Mesendoderm (in vitro differentiated cells): Measurements from ENCODE around the gene SRGN.

Source experiments
- DNase-seq: peaks from one replicate; pipeline ENCODE4 v3.0.0; 2013
- H2AK5ac ChIP-seq: 2 replicates; pipeline ENCODE4 v1.6.1; 2013; ENCODE audit warnings: low read length, inconsistent platforms
- H2BK120ac ChIP-seq: 2 replicates; pipeline ENCODE4 v1.6.1; 2013; ENCODE audit warnings: low read depth, mild to moderate bottlenecking, low read length, moderate library complexity, mixed read lengths
- H2BK15ac ChIP-seq: replicated peaks from 2 replicates; pipeline ENCODE4 v1.6.1; 2013; ENCODE audit warnings: low read depth, mild to moderate bottlenecking, moderate library complexity
- H2BK5ac ChIP-seq: 2 replicates; pipeline ENCODE4 v1.6.1; 2013; ENCODE audit warnings: low read length, inconsistent platforms
- H3K18ac ChIP-seq: 2 replicates; pipeline ENCODE4 v1.6.1; 2013; ENCODE audit warnings: mild to moderate bottlenecking, low read length, mixed read lengths
- H3K23ac ChIP-seq: one replicate; pipeline ENCODE4 v1.6.1; 2013; ENCODE audit warnings: low read length
- H3K27ac ChIP-seq: 2 replicates; pipeline ENCODE4 v1.5.1; 2013; ENCODE audit warnings: low read depth, mild to moderate bottlenecking, inconsistent platforms, low read length, moderate library complexity
- H3K27me3 ChIP-seq: 2 replicates; pipeline ENCODE4 v1.6.1; 2013; ENCODE audit warnings: low read length, control low read depth, mild to moderate bottlenecking, inconsistent platforms; ENCODE audit not compliant: insufficient read depth, poor library complexity
- H3K36me3 ChIP-seq: 2 replicates; pipeline ENCODE4 v1.6.1; 2013; ENCODE audit warnings: low read length, inconsistent platforms; ENCODE audit not compliant: control insufficient read depth, insufficient read depth
- H3K4ac ChIP-seq: one replicate; pipeline ENCODE4 v1.6.1; 2013; ENCODE audit warnings: low read depth, mild to moderate bottlenecking, low read length, moderate library complexity
- H3K4me1 ChIP-seq: 2 replicates; pipeline ENCODE4 v1.6.1; 2013; ENCODE audit warnings: low read depth, low read length, inconsistent platforms; ENCODE audit not compliant: control insufficient read depth
- H3K4me2 ChIP-seq: 2 replicates; pipeline ENCODE4 v1.6.1; 2013; ENCODE audit warnings: low read length
- H3K4me3 ChIP-seq: 2 replicates; pipeline ENCODE4 v1.5.1; 2013; ENCODE audit warnings: mild to moderate bottlenecking, low read length
- H3K56ac ChIP-seq: one replicate; pipeline ENCODE4 v1.6.1; 2013; ENCODE audit warnings: low read length
- H3K79me1 ChIP-seq: 2 replicates; pipeline ENCODE4 v1.6.1; 2013; ENCODE audit warnings: low read length, inconsistent platforms
- H3K79me2 ChIP-seq: 2 replicates; pipeline ENCODE4 v1.6.1; 2013; ENCODE audit warnings: mild to moderate bottlenecking, low read length; ENCODE audit not compliant: control insufficient read depth, insufficient read depth
- H3K9ac ChIP-seq: 2 replicates; pipeline ENCODE4 v1.6.1; 2013; ENCODE audit warnings: low read length, inconsistent platforms
- H4K5ac ChIP-seq: one replicate; pipeline ENCODE4 v1.6.1; 2013; ENCODE audit warnings: low read length
- H4K8ac ChIP-seq: one replicate; pipeline ENCODE4 v1.6.1; 2013; ENCODE audit warnings: low read depth, mild to moderate bottlenecking, control low read depth, low read length, moderate library complexity
- WGBS: extraction: QIAGEN DNeasy Blood & Tissue Kit; methylation state at CpG from one replicate; pipeline ENCODE4 v1.1.7; 2013; ENCODE audit warnings: low lambda C conversion rate, missing lambda C conversion rate; ENCODE audit not compliant: insufficient coverage; ENCODE audit errors: extremely low coverage; 5-methylcytosine and 5-hydroxymethylcytosine counted together

Gene SRGN

GRCh38 chr10:69044546-69044945 is 43.4 kb upstream of the SRGN start:
- no peak overlapping the region for H3K27ac ChIP-seq
- no peak for DNase-seq
- H3K79me1 ChIP-seq = no peaks in the 10 kb centered on the region
- H3K27me3 ChIP-seq = no peaks in the 10 kb centered on the region
- no peak overlapping the region for H3K4me3 ChIP-seq
- H3K4me1 ChIP-seq = no peaks in the 10 kb centered on the region
- H3K4me2 ChIP-seq = no peak overlapping the region
- no peak overlapping the region for H2BK15ac ChIP-seq
- H4K5ac ChIP-seq = no peak overlapping the region
- H2AK5ac ChIP-seq = no peak overlapping the region
- no peaks in the 10 kb centered on the region for H3K79me2 ChIP-seq
- no peak overlapping the region for H2BK5ac ChIP-seq
- no peak overlapping the region for H3K18ac ChIP-seq
- no peak overlapping the region for H3K23ac ChIP-seq
- H3K4ac ChIP-seq = no peak overlapping the region
- H3K36me3 ChIP-seq = no peaks in the 10 kb centered on the region
- no peak overlapping the region for H3K56ac ChIP-seq
- no CpG with 5 or more reads among the region's 1 CpG for WGBS
- no peak overlapping the region for H3K9ac ChIP-seq
- H4K8ac ChIP-seq = no peak overlapping the region
- no peak overlapping the region for H2BK120ac ChIP-seq

- Histone ChIP-seq H3K4ac (no peak overlapping the region), H3K36me3 (no peaks in the 10 kb centered on the region), H3K4me2 (no peak overlapping the region), H3K79me1 (no peaks in the 10 kb centered on the region), H2BK120ac (no peak overlapping the region), H2AK5ac (no peak overlapping the region), H3K18ac (no peak overlapping the region), H3K27me3 (no peaks in the 10 kb centered on the region), H2BK5ac (no peak overlapping the region), H3K79me2 (no peaks in the 10 kb centered on the region), H3K27ac (no peak overlapping the region), H3K4me1 (no peaks in the 10 kb centered on the region), H4K5ac (no peak overlapping the region), H4K8ac (no peak overlapping the region), H3K9ac (no peak overlapping the region), H3K4me3 (no peak overlapping the region), H3K56ac (no peak overlapping the region), H2BK15ac (no peak overlapping the region), H3K23ac (no peak overlapping the region)
- no peak for DNase-seq
- no CpG with 5 or more reads among the region's 6 CpGs for WGBS
These were observed 42.2 kb upstream of the SRGN start for GRCh38 chr10:69045441-69046300.

DNA sequence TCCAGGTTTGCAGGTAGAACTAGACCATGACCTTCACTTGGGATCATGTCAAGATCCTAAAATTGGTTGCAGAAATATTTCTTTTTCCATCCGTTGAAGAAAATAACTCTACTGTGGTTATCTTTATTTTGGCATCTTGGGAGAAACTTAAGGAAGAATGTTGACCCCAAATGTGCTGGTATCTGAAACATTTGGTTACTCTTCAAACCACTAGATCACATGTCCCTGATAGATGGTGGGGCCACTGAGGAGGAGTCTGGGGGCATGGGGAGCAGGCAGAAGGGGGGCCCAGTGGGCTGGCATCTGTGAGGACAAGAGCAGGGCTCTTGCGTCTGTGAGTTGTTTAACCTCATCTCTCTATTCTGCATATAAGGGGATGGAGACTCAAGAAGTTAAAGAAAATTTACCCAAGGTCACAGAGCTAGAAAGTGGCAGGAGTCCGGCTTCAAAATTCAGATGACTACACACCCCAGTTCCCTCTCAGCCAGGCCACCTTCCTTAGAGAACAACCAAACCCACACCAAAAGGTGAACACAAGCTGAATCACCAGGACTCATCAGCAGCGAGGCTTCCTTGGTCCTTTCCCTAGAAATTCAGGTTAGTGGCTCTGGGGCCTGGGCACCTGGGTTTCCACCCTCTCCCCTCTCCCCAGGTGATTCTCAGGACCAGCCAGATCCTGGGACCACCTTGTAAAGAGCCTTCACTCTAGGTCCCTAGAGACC is 40.6 kb upstream of the SRGN start:
- H3K9ac ChIP-seq = no peak overlapping the region
- H2BK120ac ChIP-seq = no peak overlapping the region
- no peaks in the 10 kb centered on the region for H3K79me2 ChIP-seq
- no peak overlapping the region for H2AK5ac ChIP-seq
- no peak overlapping the region for H2BK15ac ChIP-seq
- H2BK5ac ChIP-seq = no peak overlapping the region
- no peak overlapping the region for H3K18ac ChIP-seq
- no peak overlapping the region for H3K56ac ChIP-seq
- H3K79me1 ChIP-seq = no peaks in the 10 kb centered on the region
- H3K36me3 ChIP-seq = no peaks in the 10 kb centered on the region
- H4K8ac ChIP-seq = no peak overlapping the region
- no peaks in the 10 kb centered on the region for H3K27me3 ChIP-seq
- H3K27ac ChIP-seq = no peak overlapping the region
- no peak overlapping the region for H3K23ac ChIP-seq
- no peak overlapping the region for H3K4me3 ChIP-seq
- H4K5ac ChIP-seq = no peak overlapping the region
- H3K4me2 ChIP-seq = no peak overlapping the region
- no peak for DNase-seq
- no peak overlapping the region for H3K4ac ChIP-seq
- WGBS = no CpG with 5 or more reads among the region's 4 CpGs
- H3K4me1 ChIP-seq = no peaks in the 10 kb centered on the region

- no peak overlapping the region for H2BK5ac ChIP-seq
- no peaks in the 10 kb centered on the region for H3K79me1 ChIP-seq
- H3K4ac ChIP-seq = no peak overlapping the region
- DNase-seq = no peak
- no peak overlapping the region for H4K8ac ChIP-seq
- no peak overlapping the region for H3K9ac ChIP-seq
- no peaks in the 10 kb centered on the region for H3K36me3 ChIP-seq
- no peak overlapping the region for H2BK120ac ChIP-seq
- no peak overlapping the region for H3K4me2 ChIP-seq
- H3K79me2 ChIP-seq = no peaks in the 10 kb centered on the region
- H3K27ac ChIP-seq = no peak overlapping the region
- no peak overlapping the region for H3K4me3 ChIP-seq
- no peak overlapping the region for H4K5ac ChIP-seq
- H3K56ac ChIP-seq = no peak overlapping the region
- H2AK5ac ChIP-seq = no peak overlapping the region
- WGBS = no CpG with 5 or more reads among the region's 8 CpGs
- H3K18ac ChIP-seq = no peak overlapping the region
- H3K23ac ChIP-seq = no peak overlapping the region
- H3K4me1 ChIP-seq = no peaks in the 10 kb centered on the region
- no peaks in the 10 kb centered on the region for H3K27me3 ChIP-seq
- H2BK15ac ChIP-seq = no peak overlapping the region
These were observed 39.8 kb upstream of the SRGN start for GRCh38 chr10:69048103-69048502.

- H3K4me1 ChIP-seq = no peaks in the 10 kb centered on the region
- WGBS = no CpG with 5 or more reads among the region's 6 CpGs
These were observed 38.3 kb upstream of the SRGN start for GRCh38 chr10:69049566-69049961.

More at GRCh38 chr10:69049566-69049961, 38.3 kb upstream of the SRGN start:
- no peak overlapping the region for H2BK15ac ChIP-seq
- no peak overlapping the region for H3K9ac ChIP-seq
- no peak overlapping the region for H2BK120ac ChIP-seq
- H3K4me3 ChIP-seq = no peak overlapping the region
- no peak overlapping the region for H4K5ac ChIP-seq
- no peak overlapping the region for H3K56ac ChIP-seq
- H3K36me3 ChIP-seq = no peaks in the 10 kb centered on the region
- no peak overlapping the region for H3K4me2 ChIP-seq
- no peak overlapping the region for H3K18ac ChIP-seq
- no peak overlapping the region for H4K8ac ChIP-seq
- H3K79me1 ChIP-seq = no peaks in the 10 kb centered on the region
- no peak overlapping the region for H3K4ac ChIP-seq
- DNase-seq = no peak
- no peak overlapping the region for H3K27ac ChIP-seq
- H3K23ac ChIP-seq = no peak overlapping the region
- no peak overlapping the region for H2BK5ac ChIP-seq
- no peak overlapping the region for H2AK5ac ChIP-seq
- no peaks in the 10 kb centered on the region for H3K79me2 ChIP-seq
- H3K27me3 ChIP-seq = no peaks in the 10 kb centered on the region
